Activated CD8-positive, alpha-beta memory T cell treated with anti-CD3 and anti-CD28 coated beads, Interleukin-2, amount 50 U/mL, for 1 hour (primary cell): ENCODE measurements around the gene PRKD3.
"Not testable (repeated sequence)": the region's sequence is repeated elsewhere in the genome, so short reads cannot be mapped to it uniquely, and the experiment has no call there.

Experiments used
- DNase-seq: peaks from one replicate; pipeline ENCODE4 v3.0.0-alpha.2; 2020; ENCODE audit errors: extremely low read depth

Gene PRKD3

DNA sequence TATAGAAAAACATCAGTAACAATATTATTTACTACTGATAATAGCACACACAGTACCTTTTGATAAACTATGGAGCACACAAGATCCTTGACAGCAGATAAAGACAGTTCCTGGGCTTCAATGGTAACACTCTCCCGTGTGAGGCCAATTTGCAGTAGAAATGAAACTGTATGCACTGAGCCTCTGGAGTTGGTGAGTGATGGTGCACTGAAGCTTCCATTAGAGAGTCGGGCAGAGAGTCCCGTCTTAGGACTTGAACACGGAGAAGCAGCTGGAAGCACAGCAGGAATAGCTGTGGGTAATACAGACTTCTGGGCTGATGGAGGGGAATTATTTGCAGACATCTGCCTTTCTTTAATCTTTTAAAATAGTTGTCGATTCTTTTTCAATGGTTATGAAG is 8.5 kb downstream of the PRKD3 start:
- no peak for DNase-seq

DNA sequence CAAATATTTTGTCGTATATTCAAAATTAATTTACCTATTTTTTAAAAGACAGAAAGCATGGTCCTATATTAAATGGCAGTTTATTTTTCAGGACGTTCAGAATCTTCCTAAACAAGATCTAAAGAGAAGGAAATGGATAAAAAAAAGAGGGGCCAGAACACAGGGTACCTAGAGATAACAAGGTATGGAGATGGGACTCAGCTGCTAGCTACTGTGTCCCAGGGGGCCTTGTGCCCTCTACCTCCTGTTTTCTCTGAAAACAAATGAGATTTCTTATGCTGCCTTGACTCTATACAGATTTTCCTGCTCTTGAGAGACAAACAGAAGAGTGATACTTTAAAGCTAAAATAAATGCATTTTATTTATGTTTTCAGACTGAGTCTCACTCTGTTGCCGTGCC is 9.3 kb downstream of the PRKD3 start:
- DNase-seq: no peak

DNA sequence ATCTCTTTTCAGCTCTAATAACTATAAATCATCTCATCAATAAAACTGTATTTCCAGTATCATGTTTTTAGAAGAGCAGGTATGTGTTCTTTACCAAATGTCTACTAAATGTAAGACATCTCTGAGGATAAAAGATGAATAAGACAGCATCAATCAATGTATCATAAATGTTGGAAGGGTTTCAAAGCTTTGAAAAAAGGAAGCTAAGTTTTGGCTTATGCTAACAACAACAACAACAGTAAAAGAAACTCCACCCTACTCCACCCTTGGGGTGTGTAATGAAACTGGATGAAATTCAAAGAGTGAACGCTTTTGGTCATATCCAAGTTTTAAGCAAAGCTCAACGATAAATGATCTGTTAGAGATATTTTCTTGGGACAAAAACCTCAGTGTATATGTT is 17.1 kb downstream of the PRKD3 start:
- DNase-seq: no peak

GRCh38 chr2:37306024-37306423 is 18.6 kb downstream of the PRKD3 start:
- no peak for DNase-seq

DNA sequence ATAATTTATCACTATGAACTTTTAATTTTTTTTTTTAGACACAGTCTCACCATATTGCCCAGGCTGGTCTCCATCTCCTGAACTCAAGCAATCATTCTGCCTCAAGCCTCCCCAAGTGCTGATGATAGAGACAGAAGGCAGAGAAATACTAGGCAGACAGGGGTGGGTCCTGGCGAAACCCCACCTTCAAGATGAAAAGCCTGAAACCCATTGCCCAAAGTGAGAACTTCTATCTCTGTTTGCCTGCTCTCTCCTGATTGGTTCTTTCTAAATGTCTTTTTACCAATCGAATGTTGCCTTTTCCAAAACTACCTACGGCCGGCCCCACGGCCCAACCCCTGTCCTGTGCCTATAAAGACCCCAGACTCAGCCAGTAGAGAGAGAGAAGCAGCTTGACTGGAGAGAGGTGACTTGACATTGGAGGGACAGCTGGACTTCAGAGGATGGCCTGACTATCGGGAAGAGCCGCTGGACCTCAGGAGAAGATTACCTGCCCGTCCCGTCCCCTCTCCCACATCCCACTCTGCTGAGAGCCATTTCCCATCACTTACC is 21.9 kb downstream of the PRKD3 start:
- no peak for DNase-seq

- no peak for DNase-seq
Measured at GRCh38 chr2:37301408-37301807, 23.2 kb downstream of the PRKD3 start.

DNA sequence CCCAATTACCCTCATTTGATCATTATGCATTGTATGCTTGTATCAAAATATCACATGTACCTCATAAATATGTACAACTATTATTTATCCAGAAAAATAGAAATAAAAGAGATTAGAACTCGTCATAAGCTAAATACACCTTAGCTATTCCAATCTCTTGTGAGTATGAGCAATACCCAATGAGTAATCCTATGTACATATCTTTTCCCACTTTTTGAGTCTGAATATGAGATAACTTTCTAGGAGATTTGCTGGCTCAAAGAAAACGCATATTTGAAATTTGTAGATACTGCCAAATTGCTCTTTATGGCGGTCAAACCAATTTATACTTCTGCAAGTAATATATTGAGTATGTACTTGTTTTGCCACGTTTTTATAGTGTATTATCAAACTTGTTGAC is 24.1 kb downstream of the PRKD3 start:
- no peak for DNase-seq

DNA sequence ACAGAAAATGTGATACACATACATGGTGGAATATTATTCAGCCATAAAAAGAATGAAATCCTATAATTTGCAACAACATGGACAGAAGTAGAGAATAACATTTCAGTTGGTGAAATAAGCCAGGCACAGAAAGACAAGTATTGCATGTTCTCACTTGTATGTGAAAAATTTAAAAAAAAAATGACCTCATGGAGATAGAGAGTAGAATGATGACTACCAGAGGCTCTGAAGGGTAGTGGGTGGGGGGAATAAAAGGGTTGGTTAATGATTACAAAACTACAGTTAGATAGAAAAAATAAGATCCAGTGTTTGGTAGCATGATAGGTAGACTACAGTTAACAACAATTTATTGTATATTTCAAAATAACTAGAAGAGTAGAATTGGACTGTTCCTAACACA is 24.5 kb downstream of the PRKD3 start:
- no peak for DNase-seq

DNA sequence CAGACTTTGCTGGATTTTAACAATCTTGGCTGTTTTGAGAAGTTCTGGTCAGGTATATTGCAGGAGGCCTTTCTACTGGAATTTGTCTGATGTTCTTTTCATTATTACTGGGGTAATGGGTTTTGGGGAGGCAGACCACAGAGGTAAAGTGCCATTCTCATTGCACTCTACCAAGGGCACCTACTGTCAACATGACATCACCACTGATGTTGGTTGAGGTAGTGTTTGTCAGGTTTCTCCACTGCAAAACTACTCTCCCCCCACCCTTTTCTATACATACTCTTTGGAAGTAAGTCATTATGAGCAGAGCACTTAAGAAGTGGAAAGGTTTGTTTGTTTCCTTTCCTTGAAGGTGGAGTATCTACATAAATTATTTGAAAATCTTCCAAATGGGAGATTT is 27.0 kb downstream of the PRKD3 start:
- DNase-seq: no peak

GRCh38 chr2:37295469-37296073 is 29.1 kb downstream of the PRKD3 start:
- DNase-seq: no peak

DNA sequence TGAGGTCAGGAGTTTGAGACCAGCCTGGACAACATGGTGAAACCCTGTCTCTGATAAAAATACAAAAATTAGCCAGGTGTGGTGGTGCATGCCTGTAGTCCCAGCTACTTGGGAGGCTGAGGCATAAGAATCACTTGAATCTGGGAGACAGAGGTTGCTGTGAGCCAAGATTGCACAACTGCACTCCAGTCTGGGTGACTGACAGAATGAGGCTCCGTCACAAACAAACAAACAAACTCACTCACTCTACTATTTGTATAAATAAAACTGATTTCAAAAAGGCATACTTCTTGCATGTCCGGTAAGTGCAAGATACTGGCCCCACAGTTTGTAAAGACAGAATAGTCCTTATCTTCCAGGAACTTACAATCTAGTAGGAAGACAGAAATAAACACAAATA is 29.8 kb downstream of the PRKD3 start:
- DNase-seq: not testable (repeated sequence)

- no peak for DNase-seq
Measured at GRCh38 chr2:37291680-37292079, 33.0 kb downstream of the PRKD3 start.

DNA sequence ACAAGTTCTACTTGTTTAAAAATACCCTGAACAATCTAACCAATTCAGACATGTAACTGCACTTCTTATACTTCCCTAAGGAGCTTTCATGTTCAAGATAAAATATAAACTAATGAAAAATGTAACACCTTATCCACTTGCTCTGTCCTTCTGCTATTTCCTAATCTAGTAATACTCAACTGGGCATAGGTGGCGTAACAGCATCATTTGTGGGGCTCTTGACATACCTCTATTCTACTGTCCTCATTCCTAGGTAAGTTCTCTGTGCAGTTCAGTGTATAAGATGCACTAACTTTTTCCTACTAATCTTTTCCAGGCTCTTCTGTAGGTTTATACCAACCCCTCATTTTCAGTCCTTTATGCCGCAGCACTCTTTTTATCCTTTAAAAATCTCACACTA is 36.7 kb downstream of the PRKD3 start:
- no peak for DNase-seq

DNA sequence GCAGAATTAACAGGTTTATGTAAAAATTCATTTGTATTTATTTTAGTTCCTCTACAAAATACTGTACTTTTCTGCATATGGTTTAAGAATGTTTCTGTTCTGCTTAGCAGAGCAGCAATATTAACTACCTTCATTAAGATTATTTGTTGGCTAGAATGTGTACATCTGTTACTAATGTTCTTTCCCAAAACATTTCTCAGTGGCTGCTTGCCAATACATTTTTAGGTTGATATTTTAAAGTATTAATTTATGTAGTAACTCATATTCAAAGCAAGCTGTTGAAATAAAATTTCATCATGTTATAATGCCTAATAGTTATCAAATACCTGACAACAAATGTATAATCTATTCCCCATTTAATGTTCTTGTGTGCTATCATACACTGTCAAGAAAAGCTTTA is 40.3 kb downstream of the PRKD3 start:
- no peak for DNase-seq

GRCh38 chr2:37283207-37283606 is 41.4 kb downstream of the PRKD3 start:
- no peak for DNase-seq

- DNase-seq: no peak
Measured at GRCh38 chr2:37282746-37283145, 41.9 kb downstream of the PRKD3 start.

- DNase-seq: no peak
Measured at GRCh38 chr2:37281916-37282315, 42.7 kb downstream of the PRKD3 start.

DNA sequence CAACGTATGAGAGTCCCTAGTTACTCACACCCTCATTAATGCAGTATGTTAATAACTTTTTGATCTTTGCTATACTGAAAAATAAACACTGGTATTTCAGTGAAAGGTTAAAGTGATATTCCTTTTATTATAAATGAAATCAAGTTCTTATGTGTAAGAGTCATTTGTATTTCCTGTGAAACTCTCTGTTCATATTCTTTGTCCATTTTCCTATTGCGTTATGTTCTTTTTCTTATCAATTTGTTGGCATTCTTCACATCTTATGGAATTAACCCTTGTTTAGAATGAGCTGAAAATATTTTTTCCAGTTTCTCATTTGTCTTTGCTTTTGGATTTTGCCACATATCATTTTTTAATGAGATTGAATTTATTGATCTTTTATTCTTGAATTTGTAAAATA is 48.3 kb downstream of the PRKD3 start:
- no peak for DNase-seq
